Liver (tissue), 3 donors: ENCODE results near the gene SERPINB7.

ENCODE experiments used
- CTCF ChIP-seq: fragments of 150-350 bp; IDR thresholded peaks from 2 replicates; pipeline ENCODE4 v1.5.1; 2017; ENCODE audit warnings: improper control_type of control experiment, low read depth, low read length; ENCODE audit not compliant: missing input control
- GABPA ChIP-seq, 2 donors: IDR thresholded peaks in 1 of 2; conservative IDR thresholded peaks in 1 of 2; 2 replicates each; pipeline ENCODE4 v1.6.1; 2016; ENCODE audit warnings: antibody characterized with exemption in 2 of 2, mild to moderate bottlenecking in 1 of 2, moderate library complexity in 1 of 2
- RAD21 ChIP-seq, 2 donors: IDR thresholded peaks; 2 replicates each; pipeline ENCODE4 v1.6.1; 2016; ENCODE audit warnings: antibody characterized with exemption in 2 of 2, mild to moderate bottlenecking in 2 of 2
- REST ChIP-seq: IDR thresholded peaks from 2 replicates; pipeline ENCODE4 v1.6.1; 2016; ENCODE audit warnings: antibody characterized with exemption, mild to moderate bottlenecking
- RXRA ChIP-seq, 2 donors: IDR thresholded peaks; 2 replicates each; pipeline ENCODE4 v1.6.1; 2017 to 2018; ENCODE audit warnings: antibody characterized with exemption in 2 of 2, mild to moderate bottlenecking in 1 of 2
- TAF1 ChIP-seq: conservative IDR thresholded peaks from 2 replicates; pipeline ENCODE4 v1.6.1; 2016; ENCODE audit warnings: antibody characterized with exemption, mild to moderate bottlenecking
- ZBTB33 ChIP-seq: IDR thresholded peaks from 2 replicates; pipeline ENCODE4 v1.6.1; 2016; ENCODE audit warnings: antibody characterized with exemption
- TF ChIP-seq, protein P1 (sequence below): IDR thresholded peaks from 2 replicates; pipeline ENCODE4 v1.6.1; 2016; ENCODE audit warnings: antibody characterized with exemption
- donor health status: healthy.
- donor health status: healthy.

DNA sequence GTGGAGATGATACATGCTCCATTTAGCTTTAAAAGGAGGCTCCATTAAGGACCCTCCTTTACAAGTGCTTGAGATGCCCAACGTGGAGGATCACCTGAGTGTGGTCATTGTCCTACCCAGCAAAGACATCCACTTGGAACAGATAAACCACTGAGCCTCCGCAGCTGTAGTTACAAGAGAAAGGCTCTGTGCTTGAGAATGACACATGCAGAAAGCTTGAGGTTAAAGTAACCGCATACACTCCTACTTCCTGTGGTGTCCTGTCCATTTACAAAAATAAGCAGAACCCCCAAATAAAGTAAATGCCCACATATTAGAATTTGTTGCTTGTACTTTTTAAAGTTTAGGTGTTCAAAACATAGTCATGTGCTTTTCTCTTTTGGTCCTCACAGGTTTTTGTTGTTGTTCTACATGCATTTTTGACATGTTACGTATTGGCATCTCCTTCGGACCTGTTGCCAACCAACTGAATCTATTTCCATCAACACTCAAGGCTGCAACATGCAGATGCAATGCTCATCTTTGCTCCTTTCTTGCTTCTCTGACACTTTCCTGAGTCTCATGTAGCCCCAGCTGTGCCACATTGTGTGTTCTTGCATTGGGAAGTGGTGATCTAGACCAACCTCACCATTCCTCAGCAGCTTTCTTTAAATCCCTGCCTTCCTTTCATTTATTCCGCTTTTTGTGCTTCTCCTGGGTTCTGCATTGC is 56.0 kb downstream of the SERPINB7 start:
- TF ChIP-seq REST (no peak), GABPA (IDR thresholded peaks at IDR 0.05 in 1 of 2, conservative IDR thresholded peaks at IDR 0.05 in 1 of 2) (no peak), CTCF (no peak), RXRA (IDR thresholded peaks at IDR 0.05) (no peak), RAD21 (IDR thresholded peaks at IDR 0.05) (no peak), ZBTB33 (no peak), TAF1 (no peak)
- TF ChIP-seq, protein P1, sequence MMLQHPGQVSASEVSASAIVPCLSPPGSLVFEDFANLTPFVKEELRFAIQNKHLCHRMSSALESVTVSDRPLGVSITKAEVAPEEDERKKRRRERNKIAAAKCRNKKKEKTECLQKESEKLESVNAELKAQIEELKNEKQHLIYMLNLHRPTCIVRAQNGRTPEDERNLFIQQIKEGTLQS = no peak
